Fibroblast of villous mesenchyme (primary cell): Measurements from ENCODE around the gene PLCB2. TPM values are rescaled to one million over a fixed set of nuclear protein-coding genes. Genes with fewer than 3 reads are reported as not detected.

Experiments used
- DNase-seq: peaks from one replicate; pipeline ENCODE4 v3.0.0-alpha.2; 2010; ENCODE audit warnings: low read depth
- H3K4me3 ChIP-seq: 2 replicates; pipeline ENCODE4 v1.5.1; 2011; ENCODE audit warnings: low read depth, mild to moderate bottlenecking, low read length
- total RNA-seq: library from RNA; depleted of rRNA; stranded (reverse); fragments of >200 nt; gene quantifications from 2 replicates; pipeline ENCODE4 v1.2.3, GENCODE V29; 2012
- TF ChIP-seq, protein P1 (sequence below): IDR thresholded peaks from 2 replicates; pipeline ENCODE4 v1.5.1; 2012; ENCODE audit warnings: low read depth, mild to moderate bottlenecking, low read length; ENCODE audit not compliant: insufficient read depth

The PLCB2 gene, protein sequence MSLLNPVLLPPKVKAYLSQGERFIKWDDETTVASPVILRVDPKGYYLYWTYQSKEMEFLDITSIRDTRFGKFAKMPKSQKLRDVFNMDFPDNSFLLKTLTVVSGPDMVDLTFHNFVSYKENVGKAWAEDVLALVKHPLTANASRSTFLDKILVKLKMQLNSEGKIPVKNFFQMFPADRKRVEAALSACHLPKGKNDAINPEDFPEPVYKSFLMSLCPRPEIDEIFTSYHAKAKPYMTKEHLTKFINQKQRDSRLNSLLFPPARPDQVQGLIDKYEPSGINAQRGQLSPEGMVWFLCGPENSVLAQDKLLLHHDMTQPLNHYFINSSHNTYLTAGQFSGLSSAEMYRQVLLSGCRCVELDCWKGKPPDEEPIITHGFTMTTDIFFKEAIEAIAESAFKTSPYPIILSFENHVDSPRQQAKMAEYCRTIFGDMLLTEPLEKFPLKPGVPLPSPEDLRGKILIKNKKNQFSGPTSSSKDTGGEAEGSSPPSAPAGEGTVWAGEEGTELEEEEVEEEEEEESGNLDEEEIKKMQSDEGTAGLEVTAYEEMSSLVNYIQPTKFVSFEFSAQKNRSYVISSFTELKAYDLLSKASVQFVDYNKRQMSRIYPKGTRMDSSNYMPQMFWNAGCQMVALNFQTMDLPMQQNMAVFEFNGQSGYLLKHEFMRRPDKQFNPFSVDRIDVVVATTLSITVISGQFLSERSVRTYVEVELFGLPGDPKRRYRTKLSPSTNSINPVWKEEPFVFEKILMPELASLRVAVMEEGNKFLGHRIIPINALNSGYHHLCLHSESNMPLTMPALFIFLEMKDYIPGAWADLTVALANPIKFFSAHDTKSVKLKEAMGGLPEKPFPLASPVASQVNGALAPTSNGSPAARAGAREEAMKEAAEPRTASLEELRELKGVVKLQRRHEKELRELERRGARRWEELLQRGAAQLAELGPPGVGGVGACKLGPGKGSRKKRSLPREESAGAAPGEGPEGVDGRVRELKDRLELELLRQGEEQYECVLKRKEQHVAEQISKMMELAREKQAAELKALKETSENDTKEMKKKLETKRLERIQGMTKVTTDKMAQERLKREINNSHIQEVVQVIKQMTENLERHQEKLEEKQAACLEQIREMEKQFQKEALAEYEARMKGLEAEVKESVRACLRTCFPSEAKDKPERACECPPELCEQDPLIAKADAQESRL
- total RNA-seq = 0.43 and 0.64 TPM in 2 replicates

DNA sequence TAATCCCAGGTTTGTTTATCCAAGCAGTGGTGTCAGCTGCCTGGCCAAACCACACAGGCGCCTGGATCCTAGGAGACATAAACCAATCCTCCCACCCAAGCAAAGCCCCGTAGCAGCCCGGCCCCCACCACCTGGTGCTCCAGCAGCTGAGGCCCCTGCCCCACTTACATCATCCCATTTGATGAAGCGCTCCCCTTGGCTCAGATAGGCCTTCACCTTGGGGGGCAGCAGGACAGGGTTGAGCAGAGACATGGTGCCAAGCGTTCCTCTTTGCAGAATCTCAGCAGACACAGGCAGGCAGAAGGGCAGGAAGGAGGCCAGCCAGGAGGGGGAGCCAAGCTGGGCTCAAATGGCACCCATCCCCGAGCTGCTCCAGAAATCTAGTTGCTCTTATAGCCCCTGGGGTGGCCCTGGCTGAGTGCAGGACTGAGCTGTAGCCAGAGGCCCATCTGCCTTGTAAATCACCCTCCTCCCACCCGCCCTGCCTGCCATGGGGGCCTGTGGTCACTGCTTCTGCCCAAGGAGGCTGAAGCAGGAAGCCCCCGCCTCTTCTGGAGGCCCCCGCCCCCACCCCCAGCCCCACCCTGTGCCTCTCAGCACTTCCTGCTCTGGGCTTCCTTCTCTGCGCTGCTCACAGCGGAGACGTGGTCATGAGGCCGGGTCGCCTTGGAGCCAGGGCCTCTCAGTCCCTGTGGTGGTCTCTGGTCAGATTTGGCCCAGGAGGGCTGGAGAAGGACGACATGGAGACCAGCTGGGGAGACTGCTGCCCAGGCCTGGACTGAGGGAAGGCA, at the start of gene PLCB2:
TSS of gene PLCB2 (minus strand) at position 515 of the 791 bp plus-strand sequence. CDS start at position 252, 263 bp downstream.
- no peak within 1 kb of the TSS for H3K4me3 ChIP-seq
- TF ChIP-seq, protein P1, sequence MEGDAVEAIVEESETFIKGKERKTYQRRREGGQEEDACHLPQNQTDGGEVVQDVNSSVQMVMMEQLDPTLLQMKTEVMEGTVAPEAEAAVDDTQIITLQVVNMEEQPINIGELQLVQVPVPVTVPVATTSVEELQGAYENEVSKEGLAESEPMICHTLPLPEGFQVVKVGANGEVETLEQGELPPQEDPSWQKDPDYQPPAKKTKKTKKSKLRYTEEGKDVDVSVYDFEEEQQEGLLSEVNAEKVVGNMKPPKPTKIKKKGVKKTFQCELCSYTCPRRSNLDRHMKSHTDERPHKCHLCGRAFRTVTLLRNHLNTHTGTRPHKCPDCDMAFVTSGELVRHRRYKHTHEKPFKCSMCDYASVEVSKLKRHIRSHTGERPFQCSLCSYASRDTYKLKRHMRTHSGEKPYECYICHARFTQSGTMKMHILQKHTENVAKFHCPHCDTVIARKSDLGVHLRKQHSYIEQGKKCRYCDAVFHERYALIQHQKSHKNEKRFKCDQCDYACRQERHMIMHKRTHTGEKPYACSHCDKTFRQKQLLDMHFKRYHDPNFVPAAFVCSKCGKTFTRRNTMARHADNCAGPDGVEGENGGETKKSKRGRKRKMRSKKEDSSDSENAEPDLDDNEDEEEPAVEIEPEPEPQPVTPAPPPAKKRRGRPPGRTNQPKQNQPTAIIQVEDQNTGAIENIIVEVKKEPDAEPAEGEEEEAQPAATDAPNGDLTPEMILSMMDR = peak; percentile 38
- peak; percentile 69 for DNase-seq

DNA sequence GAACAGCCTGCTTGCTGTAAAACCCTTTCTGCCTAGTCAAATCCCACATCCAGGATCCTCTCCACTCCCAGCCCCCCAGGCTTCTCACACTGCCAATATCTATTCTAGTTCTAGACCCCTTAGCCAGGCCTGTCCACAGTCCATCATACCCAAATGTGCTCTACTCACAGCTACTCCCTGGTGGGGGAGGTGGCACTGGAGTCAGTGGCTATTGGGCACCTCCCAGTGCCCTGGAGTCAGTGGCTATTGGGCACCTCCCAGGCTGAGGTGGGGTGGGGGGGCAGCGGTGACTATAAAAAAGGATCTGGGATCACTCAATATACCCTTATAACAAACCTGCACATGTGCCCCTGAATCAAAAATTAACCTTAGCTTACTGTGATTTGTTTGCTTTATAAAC, 49.5 kb upstream of the PLCB2 start:
- TF ChIP-seq, protein P1 = no peak
- no peak overlapping the region for H3K4me3 ChIP-seq
- DNase-seq = no peak

DNA sequence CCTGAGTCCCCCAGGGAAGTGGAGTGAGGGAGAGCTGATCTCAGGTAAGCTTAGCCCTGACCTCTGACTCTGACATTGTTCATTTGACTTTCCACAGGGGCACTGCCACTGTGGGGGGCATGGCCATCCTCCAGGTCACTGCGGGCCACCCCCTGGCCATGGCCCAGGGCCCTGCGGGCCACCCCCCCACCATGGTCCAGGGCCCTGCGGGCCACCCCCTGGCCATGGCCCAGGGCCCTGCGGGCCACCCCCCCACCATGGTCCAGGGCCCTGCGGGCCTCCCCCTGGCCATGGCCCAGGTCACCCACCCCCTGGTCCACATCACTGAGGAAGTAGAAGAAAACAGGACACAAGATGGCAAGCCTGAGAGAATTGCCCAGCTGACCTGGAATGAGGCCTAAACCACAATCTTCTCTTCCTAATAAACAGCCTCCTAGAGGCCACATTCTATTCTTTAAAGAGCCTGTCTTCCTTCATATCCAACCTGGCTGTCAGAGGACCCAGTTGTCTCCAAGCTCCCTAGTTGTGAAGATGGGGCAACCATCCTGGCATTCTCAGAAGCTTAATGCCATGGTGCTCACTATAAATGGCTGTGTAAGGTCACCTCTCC, 48.3 kb upstream of the PLCB2 start:
- no peak overlapping the region for H3K4me3 ChIP-seq
- DNase-seq = no peak
- TF ChIP-seq, protein P1 = no peak

DNA sequence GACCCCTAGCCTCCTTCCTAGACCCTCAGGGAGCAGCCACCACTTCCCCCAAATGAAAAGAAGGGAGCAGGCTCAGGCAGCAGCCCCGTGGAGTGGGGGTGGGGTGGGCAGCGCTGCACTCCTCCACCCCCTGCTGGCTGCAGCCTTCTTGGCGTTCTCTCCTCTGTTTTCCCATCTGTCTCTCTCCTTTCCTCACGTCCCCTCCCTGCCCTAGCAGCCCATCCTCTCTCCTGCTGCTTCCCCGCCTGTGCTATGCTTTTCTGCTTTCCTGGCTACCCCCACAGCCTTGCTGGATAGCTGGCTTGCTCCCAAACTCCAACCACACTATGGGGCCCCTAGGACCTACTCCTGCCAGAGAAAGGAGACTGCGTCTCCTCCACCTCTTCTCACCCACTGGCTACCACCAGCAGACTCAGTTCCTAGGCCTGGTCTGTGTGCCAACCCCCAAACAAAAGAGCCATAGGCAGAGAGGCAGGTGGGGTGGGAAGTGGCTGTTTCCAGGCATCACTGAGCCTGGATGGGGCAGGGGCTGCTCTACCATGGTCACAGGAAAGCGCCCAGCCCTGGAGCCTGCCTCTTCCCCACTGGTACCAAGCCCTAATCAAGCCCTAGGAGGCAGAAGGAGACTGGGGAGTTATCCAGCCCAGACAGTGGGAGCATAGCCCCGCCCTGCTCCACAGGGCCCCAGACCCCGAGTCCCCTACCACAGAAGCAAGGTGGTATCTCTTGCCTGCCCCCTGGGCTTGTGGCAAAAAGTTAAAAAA, 46.9 kb upstream of the PLCB2 start:
- TF ChIP-seq, protein P1 = peak; percentile 64
- H3K4me3 ChIP-seq = no peak overlapping the region
- peak; percentile 40 for DNase-seq

DNA sequence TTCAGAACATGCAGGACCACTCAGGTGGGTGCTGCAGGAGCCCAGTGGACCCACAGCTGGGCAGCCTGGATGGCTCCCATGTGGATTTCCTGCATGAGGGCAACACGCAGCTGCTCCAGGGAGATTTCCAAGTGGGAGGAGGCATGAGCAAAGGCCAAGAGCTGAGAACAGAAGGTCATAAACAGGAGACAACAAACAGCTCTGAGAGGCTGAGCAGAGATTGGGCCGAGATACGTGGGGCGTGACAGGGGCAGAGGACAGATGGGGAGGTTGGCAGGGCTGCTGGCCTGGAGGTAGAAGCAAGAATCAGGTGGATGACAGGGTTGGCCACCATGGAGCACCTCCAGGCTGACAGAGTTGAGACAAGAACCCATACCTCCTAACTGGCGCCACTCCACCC, 46.0 kb upstream of the PLCB2 start:
- TF ChIP-seq, protein P1 = no peak
- no peak for DNase-seq
- H3K4me3 ChIP-seq = no peak overlapping the region
